HG02678 (cell line): ENCODE measurements around the gene PDXK.
A peak's percentile ranks its signal among the peaks of the same experiment; 100 is the strongest.

Experiments
- ATAC-seq: cut with Tn5 transposase; IDR thresholded peaks from one replicate; pipeline ENCODE4 v1.9.1; 2021; ENCODE audit warnings: mild to moderate bottlenecking, moderate library complexity; ENCODE audit not compliant: unreplicated experiment

The PDXK gene

DNA sequence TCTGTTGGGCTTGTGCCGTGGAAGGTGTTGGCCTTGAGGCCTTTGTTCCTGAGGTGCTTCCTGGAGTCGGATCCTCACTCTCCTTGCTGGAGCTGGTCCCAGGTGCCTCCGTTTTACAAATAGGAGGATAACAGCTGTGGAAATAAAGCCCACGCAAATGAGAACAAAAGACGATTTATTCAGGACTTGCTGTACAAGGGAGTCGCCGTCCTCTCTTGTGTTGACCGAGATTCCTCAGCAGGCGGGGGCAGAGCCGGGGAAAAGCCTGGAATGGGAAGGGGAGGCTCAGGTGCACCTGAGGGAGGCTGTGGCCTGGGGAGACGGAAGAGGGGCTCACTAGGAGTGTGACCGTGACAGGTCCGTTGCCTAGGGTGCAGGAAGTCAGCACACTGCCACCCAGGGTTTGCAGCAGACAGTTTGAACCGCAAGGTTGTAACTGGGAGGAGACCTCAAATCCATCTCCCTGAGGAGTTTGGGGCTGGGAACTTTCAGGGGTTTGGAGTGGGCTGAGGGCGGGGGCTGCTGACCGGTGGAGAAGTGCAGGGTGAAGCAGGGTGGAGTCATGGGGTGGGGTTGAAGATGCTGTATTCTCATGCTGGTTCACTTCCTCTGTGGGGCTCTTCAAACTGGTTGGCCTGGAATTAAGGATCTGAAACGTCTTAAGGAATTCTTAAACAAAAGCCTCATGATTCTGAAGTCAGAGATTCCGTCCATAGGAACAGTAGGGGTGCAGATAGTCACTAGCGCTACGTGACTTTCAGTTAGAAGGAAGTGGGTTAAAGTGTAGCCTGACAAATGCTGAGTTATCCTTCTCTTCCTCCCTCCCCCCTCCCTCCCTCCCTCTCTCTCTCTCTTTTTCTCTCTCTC, 59.8 kb downstream of the PDXK start:
- ATAC-seq = no peak

DNA sequence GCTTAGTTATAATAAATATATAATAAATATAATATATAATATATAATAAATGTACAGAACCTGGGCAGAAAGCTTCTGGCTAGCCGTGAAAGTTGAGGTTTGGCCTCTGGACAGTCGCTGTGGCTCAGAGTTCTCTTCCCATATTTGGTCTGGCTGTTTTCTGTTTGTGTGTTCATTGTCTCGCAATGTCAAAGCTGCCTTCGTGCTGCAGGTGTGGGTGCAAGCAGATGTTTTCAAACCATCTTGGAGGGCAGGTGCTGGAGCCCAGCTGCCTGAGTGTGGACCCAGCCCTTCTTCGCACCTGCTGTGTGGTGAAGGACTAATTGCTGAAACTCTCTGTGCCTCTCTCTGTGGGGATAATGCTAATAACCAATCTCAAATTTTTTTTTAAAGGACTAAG, 60.7 kb downstream of the PDXK start:
- ATAC-seq = no peak

DNA sequence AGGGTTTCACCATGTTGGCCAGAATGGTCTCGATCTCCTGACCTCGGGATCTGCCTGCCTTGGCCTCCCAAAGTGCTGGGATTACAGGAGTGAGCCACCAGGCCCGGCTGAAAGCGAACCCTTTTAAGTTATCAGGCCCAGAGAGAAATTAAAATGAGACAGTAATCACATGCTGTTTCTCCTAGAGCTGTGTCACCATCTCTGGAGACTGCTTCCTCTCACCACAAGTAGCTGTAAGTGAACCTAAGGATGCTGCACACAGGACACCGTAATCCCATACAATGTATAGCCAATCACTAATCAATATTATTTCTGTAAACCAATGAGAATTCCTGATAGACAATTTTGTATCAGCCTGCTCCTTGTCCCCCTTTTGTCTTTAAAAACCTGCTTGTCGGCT, 62.9 kb downstream of the PDXK start:
- ATAC-seq = no peak

DNA sequence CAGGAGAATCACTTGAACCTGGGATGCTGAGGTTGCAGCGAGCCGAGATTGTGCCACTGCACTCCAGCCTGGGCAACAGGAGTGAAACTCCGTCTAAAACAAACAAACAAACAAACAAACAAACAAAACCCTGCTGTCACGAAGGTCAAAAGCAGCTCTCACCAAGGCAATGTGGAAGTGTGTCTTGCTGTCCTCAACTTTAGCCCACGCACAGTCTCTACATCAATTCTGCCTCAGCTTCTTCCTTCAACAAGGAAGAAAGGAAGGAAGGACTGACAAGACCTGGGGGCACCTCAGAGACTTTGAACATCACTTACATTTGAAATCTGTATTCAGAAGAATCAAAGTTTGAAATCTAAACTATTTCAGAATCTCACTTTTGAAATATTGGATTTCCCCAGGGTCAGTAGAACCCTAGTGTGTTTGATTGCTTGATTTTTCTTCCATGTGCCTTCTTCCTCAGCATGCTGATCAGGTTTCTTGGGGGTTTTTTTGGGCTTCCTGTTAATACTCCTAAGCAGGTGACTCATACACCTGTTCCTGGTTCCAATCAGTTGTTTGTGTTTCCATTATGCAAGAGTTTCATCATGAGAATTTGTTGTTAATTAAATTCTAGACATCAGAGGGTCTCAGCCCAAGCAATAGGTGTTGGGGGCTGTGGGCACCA, 63.6 kb downstream of the PDXK start:
- no peak for ATAC-seq

DNA sequence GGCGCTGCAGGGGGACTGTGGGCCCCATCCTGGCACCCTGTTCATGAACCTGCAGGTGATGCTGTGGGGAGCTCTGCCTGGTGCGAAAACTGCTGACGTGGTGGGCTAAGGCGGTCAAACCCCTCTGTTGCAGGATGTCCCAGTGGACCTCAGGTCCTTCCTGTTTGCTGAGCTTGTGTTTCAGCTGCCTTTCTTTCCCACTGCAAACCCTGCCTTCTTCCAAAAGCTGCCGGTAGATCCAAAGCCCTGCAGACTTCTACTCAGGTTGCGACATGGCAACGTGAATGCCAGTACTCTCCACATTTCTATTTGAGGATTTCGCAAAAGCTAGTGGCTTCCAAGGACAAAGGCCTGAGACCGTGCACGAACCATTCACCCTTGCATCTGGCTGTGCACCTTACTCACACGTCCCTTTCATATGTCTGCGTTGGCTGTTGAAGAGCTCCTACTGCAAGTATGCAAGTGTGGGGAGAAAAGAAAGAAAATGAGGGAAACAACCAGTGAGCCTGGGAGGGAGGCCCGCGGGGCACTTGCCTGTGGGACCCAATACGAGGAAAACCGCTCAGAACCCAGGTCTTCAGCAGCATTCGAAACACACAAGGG, 64.3 kb downstream of the PDXK start:
- ATAC-seq = no peak

DNA sequence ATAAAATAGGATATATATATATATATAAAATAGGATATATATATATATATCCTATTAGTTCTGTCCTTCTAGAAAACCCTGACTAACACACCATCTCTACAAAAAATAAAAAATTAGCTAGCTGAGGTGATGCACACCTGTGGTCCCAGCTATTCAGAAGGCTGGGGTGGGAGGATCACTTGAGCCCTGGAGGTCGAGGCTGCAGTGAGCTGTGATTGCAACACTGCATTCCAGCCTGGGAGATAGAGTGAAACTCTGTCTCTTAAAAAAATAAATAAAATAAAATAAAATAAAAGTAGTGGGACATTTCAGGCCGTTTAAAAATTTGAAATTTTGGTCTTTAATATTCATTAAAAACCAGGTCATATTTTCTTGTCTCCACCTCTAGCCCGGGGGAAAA, 66.2 kb downstream of the PDXK start:
- ATAC-seq = no peak

DNA sequence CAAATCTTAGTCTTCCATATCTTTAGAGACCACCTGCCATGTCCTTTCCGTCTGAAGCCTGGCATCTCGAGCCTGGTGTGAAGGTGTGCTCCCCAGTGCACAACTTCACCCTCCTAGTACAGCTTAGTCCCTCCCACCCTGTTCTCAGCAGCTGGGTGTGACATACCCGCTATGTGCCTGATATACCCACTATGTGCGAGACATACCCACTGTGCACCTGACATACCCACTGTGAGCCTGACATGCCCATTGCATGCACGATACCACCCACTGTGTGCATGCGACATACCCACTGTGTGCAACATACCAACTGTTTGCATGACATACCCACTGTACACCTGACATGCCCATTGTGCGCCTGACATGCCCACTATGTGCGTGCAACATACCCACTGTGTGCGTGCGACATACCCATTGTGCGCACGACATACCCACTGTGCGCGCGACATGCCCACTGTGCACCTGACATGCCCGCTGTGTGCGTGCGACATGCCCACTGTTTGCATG, 67.4 kb downstream of the PDXK start:
- ATAC-seq = no peak

DNA sequence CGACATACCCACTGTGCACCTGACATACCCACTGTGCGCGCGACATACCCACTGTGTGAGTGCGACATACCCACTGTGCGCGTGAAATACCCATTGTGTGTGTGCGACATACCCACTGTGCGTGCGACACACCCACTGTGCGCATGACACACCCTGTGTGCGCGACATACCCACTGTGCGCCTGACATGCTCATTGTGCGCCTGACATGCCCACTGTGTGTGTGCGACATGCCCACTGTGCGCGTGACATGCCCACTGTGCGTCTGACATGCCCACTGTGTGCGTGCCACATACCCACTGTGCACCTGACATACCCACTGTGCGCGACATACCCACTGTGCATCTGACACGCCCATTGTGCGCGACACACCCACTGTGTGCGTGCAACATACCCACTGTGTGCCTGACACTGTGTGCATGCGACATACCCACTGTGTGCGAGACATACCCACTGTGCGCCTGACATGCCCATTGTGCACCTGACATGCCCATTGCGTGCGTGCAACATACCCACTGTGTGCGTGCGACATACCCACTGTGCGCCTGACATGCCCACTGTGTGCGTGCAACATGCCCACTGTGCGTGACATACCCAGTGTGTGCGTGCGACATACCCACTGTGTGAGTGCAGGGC, 68.0 kb downstream of the PDXK start:
- no peak for ATAC-seq

DNA sequence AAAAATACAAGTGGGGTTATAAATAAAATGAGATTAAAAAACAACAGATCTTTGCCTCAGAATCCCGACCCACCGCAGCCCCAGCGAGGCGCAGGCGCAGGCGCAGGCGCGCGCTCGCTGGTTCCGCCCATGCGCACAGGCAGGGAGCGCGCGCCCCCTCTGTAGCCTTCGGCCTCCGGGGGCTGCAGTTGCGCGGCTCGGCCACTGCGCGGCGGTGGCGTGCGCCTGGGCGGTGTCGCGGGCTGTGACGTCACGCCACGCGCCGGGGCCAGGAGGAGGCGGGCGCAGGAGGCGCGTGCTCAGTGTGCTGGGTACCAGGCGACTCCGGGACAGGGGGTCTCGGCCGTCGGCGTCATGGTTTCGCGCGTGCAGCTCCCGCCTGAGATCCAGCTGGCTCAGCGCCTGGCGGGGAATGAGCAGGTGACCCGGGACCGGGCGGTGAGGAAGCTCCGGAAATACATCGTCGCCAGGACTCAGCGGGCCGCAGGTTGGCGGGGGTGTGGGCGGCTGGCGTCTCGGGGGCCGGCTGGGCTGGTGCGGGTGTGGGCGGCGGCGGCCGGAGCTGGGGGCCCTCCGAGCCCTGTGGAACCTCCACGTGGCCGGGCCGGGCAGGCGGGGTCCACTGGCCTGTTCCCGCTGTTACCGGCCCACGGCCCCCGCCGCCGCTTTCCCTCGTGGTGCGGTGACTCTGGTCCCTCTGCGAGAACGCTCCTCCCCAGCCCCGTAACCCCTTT, 70.5 kb downstream of the PDXK start, which contains the start of gene RRP1:
Gene RRP1, plus strand, starts transcription at position 302 of the 734 bp plus-strand sequence. Its CDS starts 53 bp downstream, at position 355.
- ATAC-seq = peak; percentile 85

DNA sequence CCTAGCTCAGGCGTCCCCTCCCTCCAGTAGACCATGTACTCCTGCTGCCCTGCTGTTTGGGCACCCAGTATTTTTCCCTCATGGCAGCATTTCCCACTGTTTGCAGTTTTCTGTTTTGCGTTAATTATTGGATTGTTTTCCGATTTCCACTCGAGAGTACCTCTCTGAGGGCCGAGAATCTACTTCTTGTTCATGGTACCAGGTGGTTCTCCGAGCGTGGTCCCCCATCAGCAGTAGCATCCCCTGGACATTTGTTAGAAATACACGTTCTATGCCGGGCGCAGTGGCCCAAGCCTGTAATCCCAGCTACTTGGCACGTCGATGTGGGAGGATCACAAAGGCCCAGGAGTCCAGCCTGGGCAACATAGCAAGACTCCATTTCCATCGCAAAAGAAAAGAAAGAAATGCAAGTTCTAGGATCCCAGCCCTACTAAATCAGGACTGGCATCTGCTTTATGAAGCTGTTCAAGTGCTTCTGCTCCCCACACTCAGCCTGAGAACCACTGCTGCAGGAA, 71.1 kb downstream of the PDXK start:
- ATAC-seq = no peak

DNA sequence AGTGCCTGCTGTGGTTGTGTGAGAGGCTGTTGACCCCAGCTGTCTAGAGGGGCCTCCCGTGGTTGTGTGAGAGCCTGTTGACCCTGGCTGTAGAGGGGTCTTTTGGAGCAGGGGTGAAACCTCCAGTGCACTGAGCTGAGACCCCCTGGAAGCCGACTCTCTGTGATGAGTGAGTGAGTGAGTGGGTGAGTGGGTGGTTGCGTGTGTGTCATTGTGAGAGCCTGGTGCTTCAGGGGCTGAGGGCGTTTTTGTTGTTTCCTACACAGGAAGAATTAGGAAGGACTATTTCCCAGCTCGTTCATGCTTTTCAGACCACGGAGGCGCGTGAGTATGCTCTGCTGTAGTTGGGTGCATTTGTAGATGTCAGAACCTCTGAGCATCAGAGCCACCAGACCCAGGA, 73.5 kb downstream of the PDXK start:
- ATAC-seq = no peak

DNA sequence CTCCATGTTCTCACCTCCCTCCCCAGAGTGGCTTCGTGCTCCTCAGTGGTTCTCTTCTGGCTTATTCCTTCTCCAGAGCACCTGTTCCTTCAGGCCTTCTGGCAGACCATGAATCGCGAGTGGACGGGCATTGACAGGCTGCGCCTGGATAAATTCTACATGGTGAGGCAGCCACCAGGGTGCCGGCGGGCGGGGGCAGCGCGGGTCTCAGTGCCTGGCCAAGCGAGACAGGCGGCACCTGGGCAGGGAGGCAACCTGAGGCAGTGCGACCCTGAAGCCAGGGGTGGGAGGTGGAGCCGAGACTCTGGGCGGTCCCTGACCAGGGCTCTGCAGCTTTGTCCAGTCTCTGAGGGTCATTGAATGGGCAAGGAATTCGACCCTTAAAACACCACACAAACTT, 74.3 kb downstream of the PDXK start:
- no peak for ATAC-seq

DNA sequence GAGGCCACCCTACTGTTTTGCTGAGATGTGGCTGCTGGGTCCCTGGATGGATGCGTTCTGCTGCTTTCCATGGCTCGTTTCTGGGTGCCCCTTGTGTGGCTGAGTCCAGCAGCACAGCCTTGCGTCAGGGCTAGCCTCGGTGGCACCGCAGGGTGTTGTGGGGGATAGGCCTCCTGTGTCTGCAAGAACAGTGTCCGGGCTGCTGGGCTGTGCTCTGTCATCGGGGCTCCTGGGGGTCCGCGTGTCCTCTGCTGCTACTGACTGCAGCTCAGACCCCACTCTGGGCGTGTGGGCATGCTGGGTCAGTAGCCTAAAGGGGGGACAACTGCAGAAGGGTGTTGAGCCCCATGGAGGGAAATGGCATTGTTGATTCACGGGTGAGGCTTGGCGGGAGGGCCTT, 75.4 kb downstream of the PDXK start:
- ATAC-seq = no peak

DNA sequence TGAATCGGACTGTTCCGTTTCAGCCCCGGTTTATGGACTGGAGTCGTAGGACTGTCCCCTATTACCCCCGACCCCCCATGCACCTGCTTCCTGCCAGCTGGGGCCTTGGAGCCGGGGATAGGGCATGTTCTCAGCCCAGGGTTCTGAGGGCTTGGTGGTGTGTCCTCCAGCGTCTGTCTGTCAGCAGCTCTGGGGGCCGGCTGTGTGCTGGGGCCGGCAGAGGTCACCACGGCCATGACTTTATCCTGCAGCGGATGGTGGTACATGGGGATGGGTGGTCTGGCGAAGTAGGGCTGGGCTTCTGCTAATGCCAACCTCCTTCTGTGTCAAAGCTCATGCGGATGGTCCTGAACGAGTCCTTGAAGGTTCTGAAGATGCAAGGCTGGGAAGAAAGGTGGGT, 75.9 kb downstream of the PDXK start:
- no peak for ATAC-seq

DNA sequence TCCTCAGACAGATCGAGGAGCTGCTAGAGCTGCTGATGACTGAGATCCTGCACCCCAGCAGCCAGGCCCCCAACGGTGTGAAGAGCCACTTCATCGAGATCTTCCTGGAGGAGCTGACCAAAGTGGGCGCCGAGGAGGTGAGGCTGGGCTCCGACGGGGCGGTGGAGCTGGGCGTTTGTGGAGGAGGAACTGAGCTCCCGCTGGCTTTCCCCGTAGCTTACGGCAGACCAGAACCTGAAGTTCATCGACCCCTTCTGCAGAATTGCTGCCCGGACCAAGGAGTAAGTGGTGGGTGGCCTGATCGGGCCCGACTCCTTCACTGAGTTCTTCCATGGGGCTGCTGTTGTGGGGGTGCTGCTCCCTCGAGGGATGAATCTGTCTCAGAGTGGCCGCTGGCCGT, 78.5 kb downstream of the PDXK start:
- no peak for ATAC-seq

DNA sequence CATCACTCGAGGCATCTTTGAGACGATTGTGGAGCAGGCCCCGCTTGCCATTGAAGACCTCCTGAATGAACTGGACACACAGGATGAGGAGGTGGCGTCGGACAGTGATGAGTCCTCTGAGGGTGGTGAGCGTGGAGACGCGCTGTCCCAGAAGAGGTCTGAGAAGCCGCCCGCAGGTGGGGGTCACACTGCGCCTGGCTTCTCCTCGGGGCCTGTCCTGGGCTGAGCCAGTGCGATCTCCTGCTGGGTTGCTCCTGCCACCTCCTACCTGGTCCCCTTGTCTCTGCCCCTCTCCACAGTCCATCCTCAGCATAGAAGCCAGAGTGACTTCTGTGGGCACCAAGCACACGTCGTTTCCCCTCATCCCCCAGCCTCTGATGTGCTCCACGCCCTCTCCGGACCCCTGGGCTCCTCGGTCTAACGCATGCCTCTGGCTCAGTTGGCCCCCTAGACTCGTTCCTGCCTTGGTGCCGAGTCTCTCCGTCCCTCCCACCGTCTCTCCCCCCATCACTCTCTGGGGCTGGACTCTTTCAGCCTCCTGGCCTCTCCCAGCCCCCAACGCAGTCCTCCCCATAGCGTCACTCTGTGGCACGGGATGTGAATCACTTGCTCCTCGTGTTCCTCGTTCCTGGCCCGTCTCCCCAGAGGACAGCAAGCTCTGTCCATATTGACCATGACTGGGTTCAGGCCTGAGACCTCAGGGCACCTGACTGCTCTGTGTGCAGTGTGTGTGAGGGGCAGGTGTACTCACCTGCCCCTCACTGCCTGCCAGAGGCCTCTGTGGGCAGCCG, 79.2 kb downstream of the PDXK start:
- ATAC-seq = no peak

DNA sequence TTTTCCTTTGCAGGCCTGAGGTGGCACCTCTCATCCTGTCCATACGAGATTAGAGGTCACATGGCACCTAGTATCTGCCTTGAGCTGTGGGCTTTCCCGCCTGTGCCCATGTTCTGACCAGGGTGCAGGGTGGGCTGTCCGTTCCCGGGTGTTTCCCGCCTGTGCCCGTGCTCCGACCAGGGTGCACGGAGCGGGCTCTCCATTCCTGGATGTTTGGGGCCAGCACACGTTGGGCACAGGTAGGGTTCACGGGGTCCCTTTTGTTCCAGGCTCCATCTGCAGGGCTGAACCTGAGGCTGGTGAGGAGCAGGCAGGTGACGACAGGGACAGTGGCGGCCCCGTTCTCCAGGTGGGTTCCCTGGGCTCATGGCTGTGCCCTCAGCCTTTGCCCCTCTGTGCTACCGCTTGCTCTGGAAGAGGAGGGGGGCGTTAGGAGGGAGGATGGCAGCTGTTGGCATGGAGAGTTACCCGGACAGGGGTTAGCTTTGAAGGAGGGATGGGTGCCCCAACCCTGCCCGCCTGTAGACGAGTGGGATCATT, 80.4 kb downstream of the PDXK start:
- ATAC-seq = no peak

DNA sequence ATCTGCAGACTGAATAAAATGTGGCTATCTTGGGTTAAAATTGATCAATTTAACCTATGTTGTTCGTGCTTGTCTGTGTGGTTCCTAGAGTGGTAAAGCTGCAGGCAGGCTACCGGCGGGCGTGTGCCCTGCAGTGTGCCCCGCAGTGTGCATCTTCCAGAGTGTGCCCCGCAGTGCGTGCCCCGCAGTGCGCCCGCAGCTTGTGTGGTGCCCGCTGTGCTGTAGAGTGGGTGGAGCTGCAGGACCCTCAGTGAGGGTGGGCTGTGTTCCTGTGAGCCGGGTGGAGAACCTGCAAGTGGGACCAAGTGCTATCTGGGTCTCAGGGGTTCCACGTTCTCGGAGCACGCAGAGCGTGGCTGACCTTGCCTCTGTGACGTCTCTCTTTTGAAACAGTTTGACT, 81.2 kb downstream of the PDXK start:
- ATAC-seq = no peak

DNA sequence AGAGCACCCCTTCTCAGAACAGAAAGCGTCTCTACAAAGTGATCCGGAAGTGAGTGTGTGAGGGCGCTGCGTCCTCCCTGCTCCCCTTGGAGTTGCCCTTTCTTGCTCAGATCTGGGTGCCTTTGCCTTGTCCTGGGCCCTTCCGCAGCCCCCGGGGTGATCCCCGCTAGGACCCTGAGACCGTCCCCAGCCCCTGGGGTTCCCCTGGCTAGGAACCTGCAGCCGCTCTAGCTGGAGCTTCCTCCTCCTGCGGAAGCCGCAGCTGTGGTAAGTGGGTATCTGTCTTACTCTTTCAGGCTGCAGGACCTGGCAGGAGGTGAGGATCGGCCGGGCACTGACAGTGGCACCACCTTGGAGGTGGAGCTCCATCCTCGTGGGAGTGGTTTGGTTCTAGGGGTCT, 81.6 kb downstream of the PDXK start:
- no peak for ATAC-seq
